ENCODE results near the gene COG3. TPM values are rescaled to one million over a fixed set of nuclear protein-coding genes. Genes with fewer than 3 reads are reported as not detected.

COG3 gene
- total and polyA plus RNA-seq, 2 experiments from 2014 or later: 17.1 to 23.9 TPM

GRCh38 chr13:45481688-45482087 is 16.9 kb downstream of the COG3 start:
- H3K79me2 ChIP-seq (replicated peaks; ENCODE audit: insufficient read depth): peaks cover 5% of the 10 kb centered on the region; the same call in 1 of the 2 replicates
- DNase-seq (ENCODE audit: low spot score) (no peak), ATAC-seq (no peak)
- H3K4me3 ChIP-seq: no peak overlapping the region
- H3K4me1 ChIP-seq (ENCODE audit: insufficient read depth): no peaks in the 10 kb centered on the region
- H4K20me1 ChIP-seq (replicated peaks; ENCODE audit: insufficient read depth): no peaks in the 10 kb centered on the region; the same call in 1 of the 2 replicates
- no peaks in the 10 kb centered on the region for H3K27me3 ChIP-seq (ENCODE audit: insufficient read depth)
- H3K27ac ChIP-seq (ENCODE audit: low read depth): no peak overlapping the region
- Mint-ChIP-seq H3K27ac (no peak overlapping the region), H3K4me1 (no peaks in the 10 kb centered on the region), H3K36me3 (ENCODE audit: low read depth) (peaks cover 46% of the 10 kb centered on the region), H3K9me3 (peaks cover 15% of the 10 kb centered on the region), H3K4me3 (no peak overlapping the region), H3K27me3 (ENCODE audit: insufficient read depth, low read depth, poor library complexity) (no peaks in the 10 kb centered on the region)
- H3K4me2 ChIP-seq: no peak overlapping the region
- no peaks in the 10 kb centered on the region for H3F3A ChIP-seq (replicated peaks; ENCODE audit: low read depth)
- TF ChIP-seq NANOG (IDR thresholded peaks at IDR 0.05; ENCODE audit: borderline replicate concordance): no peak
- TF ChIP-seq ZNF462 (CRISPR knock-in tag; IDR thresholded peaks at IDR 0.05): no peak
- TF ChIP-seq ZNF331 (CRISPR knock-in tag; IDR thresholded peaks at IDR 0.05; ENCODE audit: low read depth): no peak
- TF ChIP-seq EZH2 (IDR thresholded peaks at IDR 0.05; ENCODE audit: low read depth, unreplicated experiment): no peak
- no peak for TF ChIP-seq CREB1 (CRISPR knock-in tag; IDR thresholded peaks at IDR 0.05; ENCODE audit: low read depth)
- no peak for TF ChIP-seq EZH2phosphoT487 (IDR thresholded peaks at IDR 0.05; ENCODE audit: unreplicated experiment)
- no peak for TF ChIP-seq JUNB (IDR thresholded peaks at IDR 0.05; ENCODE audit: unreplicated experiment)
- TF ChIP-seq ETS1 (IDR thresholded peaks at IDR 0.05): no peak
- no peak for TF ChIP-seq ZNF114 (CRISPR knock-in tag; IDR thresholded peaks at IDR 0.05)
- no peak for TF ChIP-seq STAT1 (IDR thresholded peaks at IDR 0.05; ENCODE audit: unreplicated experiment)
- TF ChIP-seq CTCF (conservative IDR thresholded peaks at IDR 0.05; ENCODE audit: low read depth in 2 of 2): no peak
- no peak for TF ChIP-seq POLR2AphosphoS5 (IDR thresholded peaks at IDR 0.05; ENCODE audit: low read depth)
- no peak for TF ChIP-seq REST (IDR thresholded peaks at IDR 0.05; ENCODE audit: unreplicated experiment)
- no peak overlapping the region for H2AFZ ChIP-seq
- peaks cover 18% of the 10 kb centered on the region for H3K36me3 ChIP-seq (ENCODE audit: insufficient read depth)
- H3K9me2 ChIP-seq (ENCODE audit: insufficient read depth): no peaks in the 10 kb centered on the region

Measured in GM23338 (cell line).